Islet of Langerhans (tissue), 1 donor: Measurements from ENCODE around the gene KLHL24.
"Not testable (repeated sequence)": the region's sequence is repeated elsewhere in the genome, so short reads cannot be mapped to it uniquely, and the experiment has no call there.

Source experiments
- FAIRE-seq: peaks from one replicate; lab custom pipeline; 2011; peaks lifted over from hg19 to GRCh38; lab: Jason Lieb, UNC

The KLHL24 gene

GRCh38 chr3:183697610-183698317, 62.3 kb downstream of the KLHL24 start, which contains the start of gene YEATS2:
Gene YEATS2 (plus strand): TSS chr3:183697797. CDS start chr3:183715163, 17,366 bp downstream.
- no peak for FAIRE-seq

- FAIRE-seq = no peak
Measured at GRCh38 chr3:183698318-183698751, 62.9 kb downstream of the KLHL24 start.

DNA sequence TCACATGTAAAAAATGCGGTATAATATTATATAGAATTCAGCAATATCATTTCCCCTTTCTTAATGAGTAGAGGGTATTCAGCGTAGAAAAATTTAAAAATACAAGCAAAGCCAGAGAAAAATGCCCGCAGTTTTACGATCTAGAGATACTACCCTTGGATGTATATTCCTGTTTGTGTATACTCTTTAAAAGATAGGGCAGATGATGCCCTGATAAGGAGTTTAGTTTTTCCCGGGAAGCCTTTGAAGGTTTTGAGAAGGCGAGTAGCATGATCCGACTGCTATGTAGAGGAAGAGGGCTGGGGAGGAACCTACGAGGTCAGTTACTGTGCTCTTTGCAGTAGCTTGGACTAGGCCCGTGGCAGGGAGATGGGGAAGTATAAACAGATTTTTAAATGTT, 63.3 kb downstream of the KLHL24 start:
- FAIRE-seq = no peak

- no peak for FAIRE-seq
Measured at GRCh38 chr3:183699238-183699947, 64.0 kb downstream of the KLHL24 start.

- no peak for FAIRE-seq
Measured at GRCh38 chr3:183701744-183702143, 66.3 kb downstream of the KLHL24 start.

- FAIRE-seq = not testable (repeated sequence)
Measured at GRCh38 chr3:183703892-183704291, 68.5 kb downstream of the KLHL24 start.

- FAIRE-seq = no peak
Measured at GRCh38 chr3:183710231-183710630, 74.8 kb downstream of the KLHL24 start.

DNA sequence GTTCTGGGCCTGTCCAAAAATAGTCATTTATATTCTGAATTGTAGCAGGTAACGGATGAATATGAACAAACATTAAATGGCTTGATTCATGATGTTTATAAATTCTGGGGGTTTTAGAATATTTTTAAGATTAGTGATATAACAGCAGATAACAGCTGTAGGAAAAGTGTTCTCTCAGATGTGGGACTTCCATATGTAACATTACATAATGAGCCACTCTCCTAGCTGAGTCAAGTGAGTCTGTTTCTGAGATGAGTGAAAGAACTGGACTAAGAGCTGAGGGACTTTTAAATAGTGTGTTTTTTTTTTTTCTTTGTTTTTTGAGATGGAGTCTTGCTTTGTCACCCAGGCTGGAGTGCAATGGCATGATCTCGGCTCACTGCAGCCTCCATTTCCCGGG, 76.1 kb downstream of the KLHL24 start:
- no peak for FAIRE-seq

- FAIRE-seq = no peak
Measured at GRCh38 chr3:183714622-183715021, 79.2 kb downstream of the KLHL24 start.

- FAIRE-seq = no peak
Measured at GRCh38 chr3:183718012-183718411, 82.6 kb downstream of the KLHL24 start.

- no peak for FAIRE-seq
Measured at GRCh38 chr3:183725387-183725786, 90.0 kb downstream of the KLHL24 start.

GRCh38 chr3:183728204-183728603, 92.8 kb downstream of the KLHL24 start:
- FAIRE-seq = no peak

- FAIRE-seq = no peak
Measured at GRCh38 chr3:183730361-183730760, 94.9 kb downstream of the KLHL24 start.

DNA sequence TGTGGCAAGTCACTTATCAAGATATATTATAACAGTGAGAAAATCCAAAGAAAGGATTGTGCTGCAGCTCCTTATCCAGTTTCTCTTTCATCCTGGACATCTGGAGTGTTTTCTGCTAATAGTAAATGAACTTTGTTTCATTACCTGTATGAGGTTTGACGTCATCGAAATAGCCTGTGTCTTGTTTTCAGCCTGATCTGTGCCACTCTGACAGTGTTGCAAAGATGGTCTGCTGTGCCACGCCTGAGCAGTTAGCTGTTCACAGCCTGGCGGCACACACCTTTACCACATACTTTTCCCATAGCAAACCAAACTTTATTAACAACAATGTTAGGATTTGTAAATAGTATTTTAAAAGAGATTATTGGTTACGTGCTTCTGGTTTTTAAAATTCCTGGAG, 96.2 kb downstream of the KLHL24 start:
- no peak for FAIRE-seq

DNA sequence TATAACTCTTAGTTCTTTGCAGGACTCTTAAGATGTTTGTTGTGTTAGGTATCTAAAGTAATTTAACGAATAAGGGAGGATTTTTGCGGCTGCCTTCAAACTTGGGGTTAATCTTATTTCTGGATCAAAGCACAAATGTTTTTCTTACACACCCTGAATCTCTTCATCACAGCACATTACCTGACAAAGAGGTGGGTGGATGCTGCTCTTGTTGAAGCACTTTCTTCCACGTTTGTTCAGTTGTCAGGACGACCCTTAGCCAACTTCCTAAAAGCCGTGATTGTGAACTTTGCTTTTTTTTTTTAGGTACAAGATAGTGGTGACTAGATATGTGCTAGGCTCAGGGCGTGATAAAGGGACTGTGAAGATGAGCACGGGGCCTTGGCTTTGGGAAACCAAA, 98.1 kb downstream of the KLHL24 start:
- no peak for FAIRE-seq
